K562 (cell line): Measurements from ENCODE around the gene CGB8. TPM values are rescaled to one million over a fixed set of nuclear protein-coding genes. Genes with fewer than 3 reads are reported as not detected.

Experiments used
- KAT2B ChIP-seq: IDR thresholded peaks from one replicate; pipeline ENCODE4 v1.6.1; 2012; ENCODE audit warnings: low read depth, mild to moderate bottlenecking, control low read depth, inconsistent platforms, low read length, moderate library complexity
- MYC ChIP-seq, 2 experiments: fragments of 250-450 bp in 1 of 2; sonication (Bioruptor Pico) in 1 of 2; IDR thresholded peaks; 2 replicates each; pipeline versions ENCODE4 v1.5.1 to v1.6.1; 2012 to 2021; ENCODE audit warnings: low read depth in 2 of 2, borderline replicate concordance in 1 of 2, improper control_type of control experiment in 1 of 2, low read length in 1 of 2, mild to moderate bottlenecking in 1 of 2, moderate library complexity in 1 of 2
- TCF7L2 ChIP-seq: fragments of 150-350 bp; IDR thresholded peaks from 2 replicates; pipeline ENCODE4 v1.6.1; 2016; ENCODE audit warnings: low read depth, mild to moderate bottlenecking, low read length, moderate library complexity
- UBTF ChIP-seq, 2 experiments: IDR thresholded peaks; 2 replicates each; pipeline ENCODE4 v1.6.1; 2012; ENCODE audit warnings: improper control_type of control experiment in 2 of 2, low read depth in 2 of 2, low read length in 2 of 2, borderline replicate concordance in 1 of 2
- ZNF785 ChIP-seq: fragments of 250-450 bp; sonication (Bioruptor Pico); IDR thresholded peaks from 2 replicates; pipeline ENCODE4 v1.4.0; 2020; ENCODE audit warnings: mild to moderate bottlenecking
- polyA plus RNA-seq, 8 experiments: library from polyadenylated mRNA; depleted of rRNA in 4 of 8; stranded (reverse) in 5 of 8; unstranded in 3 of 8; fragments of >200 nt; fragmentation: Nextera tagmentation in 2 of 8; fragmentation: Illumina TruSeq in 1 of 8; extraction: Ambion mirVana in 2 of 8; extraction: Trizol in 1 of 8; gene quantifications; 2 replicates each; pipeline versions ENCODE4 v1.2.1 to v1.2.3, GENCODE V29; 2011 to 2014; ENCODE audit warnings: inconsistent platforms in 1 of 8, missing spikeins in 1 of 8
- total RNA-seq, 7 experiments: library from RNA; depleted of rRNA in 6 of 7; stranded (reverse); fragments of >200 nt in 6 of 7; fragmentation: Illumina TruSeq in 2 of 7; extraction: Trizol in 2 of 7; gene quantifications; 2 replicates each; pipeline versions ENCODE4 v1.2.1 to v1.2.3, GENCODE V29; 2011 to 2021; ENCODE audit warnings: low replicate concordance in 1 of 7
- TF ChIP-seq, protein P1 (sequence below): fragments of 200-800 bp; sonication (Bioruptor generic); IDR thresholded peaks from 2 replicates; pipeline ENCODE4 v1.6.1; 2017; ENCODE audit warnings: missing genetic modification characterization, missing compliant biosample characterization
- TF ChIP-seq, protein P2 (sequence below): fragments of 250-450 bp; sonication (Bioruptor Pico); IDR thresholded peaks from 2 replicates; pipeline ENCODE4 v1.4.0; 2020; ENCODE audit warnings: mild to moderate bottlenecking, moderate library complexity, borderline replicate concordance
- TF ChIP-seq, protein P3 (sequence below), 2 experiments: fragments of 250-450 bp in 1 of 2; fragments of 450-650 bp in 1 of 2; sonication (Bioruptor Pico) in 1 of 2; IDR thresholded peaks; 2 replicates each; pipeline versions ENCODE4 v1.6.1 to v1.8.0; 2016 to 2021; ENCODE audit warnings: mild to moderate bottlenecking in 2 of 2, moderate library complexity in 2 of 2, missing compliant biosample characterization in 1 of 2, missing genetic modification characterization in 1 of 2
- TF ChIP-seq, protein P4 (sequence below), 2 experiments: fragments of 450-650 bp; IDR thresholded peaks; 2 replicates each; pipeline ENCODE4 v1.6.1; 2018; ENCODE audit warnings: mild to moderate bottlenecking in 2 of 2, low read depth in 1 of 2; ENCODE audit not compliant: partially characterized antibody in 2 of 2
- TF ChIP-seq, protein P5 (sequence below): fragments of 250-450 bp; sonication (Bioruptor Pico); IDR thresholded peaks from 2 replicates; pipeline ENCODE4 v1.8.0; 2021; ENCODE audit warnings: moderate library complexity, mild to moderate bottlenecking, inconsistent platforms

CGB8 gene
- total and polyA plus RNA-seq, 9 of the 15 experiments (the other 6 are each of a cell fraction or from before 2014, with no cell fraction given): not detected

DNA sequence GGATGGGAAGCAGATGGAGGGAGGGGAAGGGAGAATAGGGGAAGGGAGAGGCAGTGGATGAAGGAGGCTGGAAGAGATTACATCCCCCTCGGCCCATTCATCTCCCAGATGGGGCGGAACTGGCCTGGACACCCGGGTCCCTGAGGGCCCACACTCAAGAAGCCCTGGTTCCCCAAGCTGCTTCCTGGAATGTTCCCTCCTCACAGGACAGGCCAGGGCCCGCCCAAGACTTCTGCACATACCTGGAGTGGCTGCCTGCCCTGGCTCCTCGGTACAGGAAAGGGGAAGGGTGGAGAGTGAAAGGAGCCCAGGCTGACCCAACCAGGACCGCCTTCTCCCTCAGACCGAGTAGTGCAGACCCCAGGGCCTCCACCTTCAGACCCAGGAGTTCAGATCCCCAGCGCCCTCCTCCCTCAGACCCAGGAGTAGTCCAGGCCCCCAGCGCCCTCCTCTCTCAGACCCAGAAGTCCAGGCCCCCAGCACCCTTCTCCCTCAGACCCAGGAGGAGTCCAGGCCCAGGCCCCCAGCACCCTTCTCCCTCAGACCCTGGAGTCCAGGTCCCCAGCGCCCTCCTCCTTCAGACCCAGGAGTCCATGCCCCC lies 15.2 kb upstream of the CGB8 start (continued):
- TF ChIP-seq, protein P1, sequence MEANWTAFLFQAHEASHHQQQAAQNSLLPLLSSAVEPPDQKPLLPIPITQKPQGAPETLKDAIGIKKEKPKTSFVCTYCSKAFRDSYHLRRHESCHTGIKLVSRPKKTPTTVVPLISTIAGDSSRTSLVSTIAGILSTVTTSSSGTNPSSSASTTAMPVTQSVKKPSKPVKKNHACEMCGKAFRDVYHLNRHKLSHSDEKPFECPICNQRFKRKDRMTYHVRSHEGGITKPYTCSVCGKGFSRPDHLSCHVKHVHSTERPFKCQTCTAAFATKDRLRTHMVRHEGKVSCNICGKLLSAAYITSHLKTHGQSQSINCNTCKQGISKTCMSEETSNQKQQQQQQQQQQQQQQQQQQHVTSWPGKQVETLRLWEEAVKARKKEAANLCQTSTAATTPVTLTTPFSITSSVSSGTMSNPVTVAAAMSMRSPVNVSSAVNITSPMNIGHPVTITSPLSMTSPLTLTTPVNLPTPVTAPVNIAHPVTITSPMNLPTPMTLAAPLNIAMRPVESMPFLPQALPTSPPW: no peak
- no peak for TF ChIP-seq ZNF785 (CRISPR knock-in tag)
- no peak for TF ChIP-seq UBTF (IDR thresholded peaks at IDR 0.05; ENCODE audit: borderline replicate concordance in 1 of 2, low read depth in 2 of 2, low read length in 2 of 2)
- no peak for TF ChIP-seq MYC (IDR thresholded peaks at IDR 0.05; ENCODE audit: low read depth, low read length)
- no peak for TF ChIP-seq MYC (CRISPR knock-in tag; IDR thresholded peaks at IDR 0.05; ENCODE audit: borderline replicate concordance, low read depth)
- TF ChIP-seq KAT2B: no peak
- TF ChIP-seq, protein P2, sequence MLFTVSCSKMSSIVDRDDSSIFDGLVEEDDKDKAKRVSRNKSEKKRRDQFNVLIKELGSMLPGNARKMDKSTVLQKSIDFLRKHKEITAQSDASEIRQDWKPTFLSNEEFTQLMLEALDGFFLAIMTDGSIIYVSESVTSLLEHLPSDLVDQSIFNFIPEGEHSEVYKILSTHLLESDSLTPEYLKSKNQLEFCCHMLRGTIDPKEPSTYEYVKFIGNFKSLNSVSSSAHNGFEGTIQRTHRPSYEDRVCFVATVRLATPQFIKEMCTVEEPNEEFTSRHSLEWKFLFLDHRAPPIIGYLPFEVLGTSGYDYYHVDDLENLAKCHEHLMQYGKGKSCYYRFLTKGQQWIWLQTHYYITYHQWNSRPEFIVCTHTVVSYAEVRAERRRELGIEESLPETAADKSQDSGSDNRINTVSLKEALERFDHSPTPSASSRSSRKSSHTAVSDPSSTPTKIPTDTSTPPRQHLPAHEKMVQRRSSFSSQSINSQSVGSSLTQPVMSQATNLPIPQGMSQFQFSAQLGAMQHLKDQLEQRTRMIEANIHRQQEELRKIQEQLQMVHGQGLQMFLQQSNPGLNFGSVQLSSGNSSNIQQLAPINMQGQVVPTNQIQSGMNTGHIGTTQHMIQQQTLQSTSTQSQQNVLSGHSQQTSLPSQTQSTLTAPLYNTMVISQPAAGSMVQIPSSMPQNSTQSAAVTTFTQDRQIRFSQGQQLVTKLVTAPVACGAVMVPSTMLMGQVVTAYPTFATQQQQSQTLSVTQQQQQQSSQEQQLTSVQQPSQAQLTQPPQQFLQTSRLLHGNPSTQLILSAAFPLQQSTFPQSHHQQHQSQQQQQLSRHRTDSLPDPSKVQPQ (CRISPR knock-in tag): no peak
- TF ChIP-seq, protein P3, sequence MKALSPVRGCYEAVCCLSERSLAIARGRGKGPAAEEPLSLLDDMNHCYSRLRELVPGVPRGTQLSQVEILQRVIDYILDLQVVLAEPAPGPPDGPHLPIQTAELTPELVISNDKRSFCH (CRISPR knock-in tag; IDR thresholded peaks at IDR 0.05): no peak
- TF ChIP-seq, protein P3 (tag; IDR thresholded peaks at IDR 0.05): no peak
- no peak for TF ChIP-seq TCF7L2
- TF ChIP-seq, protein P4, sequence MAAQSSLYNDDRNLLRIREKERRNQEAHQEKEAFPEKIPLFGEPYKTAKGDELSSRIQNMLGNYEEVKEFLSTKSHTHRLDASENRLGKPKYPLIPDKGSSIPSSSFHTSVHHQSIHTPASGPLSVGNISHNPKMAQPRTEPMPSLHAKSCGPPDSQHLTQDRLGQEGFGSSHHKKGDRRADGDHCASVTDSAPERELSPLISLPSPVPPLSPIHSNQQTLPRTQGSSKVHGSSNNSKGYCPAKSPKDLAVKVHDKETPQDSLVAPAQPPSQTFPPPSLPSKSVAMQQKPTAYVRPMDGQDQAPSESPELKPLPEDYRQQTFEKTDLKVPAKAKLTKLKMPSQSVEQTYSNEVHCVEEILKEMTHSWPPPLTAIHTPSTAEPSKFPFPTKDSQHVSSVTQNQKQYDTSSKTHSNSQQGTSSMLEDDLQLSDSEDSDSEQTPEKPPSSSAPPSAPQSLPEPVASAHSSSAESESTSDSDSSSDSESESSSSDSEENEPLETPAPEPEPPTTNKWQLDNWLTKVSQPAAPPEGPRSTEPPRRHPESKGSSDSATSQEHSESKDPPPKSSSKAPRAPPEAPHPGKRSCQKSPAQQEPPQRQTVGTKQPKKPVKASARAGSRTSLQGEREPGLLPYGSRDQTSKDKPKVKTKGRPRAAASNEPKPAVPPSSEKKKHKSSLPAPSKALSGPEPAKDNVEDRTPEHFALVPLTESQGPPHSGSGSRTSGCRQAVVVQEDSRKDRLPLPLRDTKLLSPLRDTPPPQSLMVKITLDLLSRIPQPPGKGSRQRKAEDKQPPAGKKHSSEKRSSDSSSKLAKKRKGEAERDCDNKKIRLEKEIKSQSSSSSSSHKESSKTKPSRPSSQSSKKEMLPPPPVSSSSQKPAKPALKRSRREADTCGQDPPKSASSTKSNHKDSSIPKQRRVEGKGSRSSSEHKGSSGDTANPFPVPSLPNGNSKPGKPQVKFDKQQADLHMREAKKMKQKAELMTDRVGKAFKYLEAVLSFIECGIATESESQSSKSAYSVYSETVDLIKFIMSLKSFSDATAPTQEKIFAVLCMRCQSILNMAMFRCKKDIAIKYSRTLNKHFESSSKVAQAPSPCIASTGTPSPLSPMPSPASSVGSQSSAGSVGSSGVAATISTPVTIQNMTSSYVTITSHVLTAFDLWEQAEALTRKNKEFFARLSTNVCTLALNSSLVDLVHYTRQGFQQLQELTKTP (IDR thresholded peaks at IDR 0.05; ENCODE audit: low read depth in 1 of 2, partially characterized antibody in 2 of 2): no peak
- TF ChIP-seq, protein P5, sequence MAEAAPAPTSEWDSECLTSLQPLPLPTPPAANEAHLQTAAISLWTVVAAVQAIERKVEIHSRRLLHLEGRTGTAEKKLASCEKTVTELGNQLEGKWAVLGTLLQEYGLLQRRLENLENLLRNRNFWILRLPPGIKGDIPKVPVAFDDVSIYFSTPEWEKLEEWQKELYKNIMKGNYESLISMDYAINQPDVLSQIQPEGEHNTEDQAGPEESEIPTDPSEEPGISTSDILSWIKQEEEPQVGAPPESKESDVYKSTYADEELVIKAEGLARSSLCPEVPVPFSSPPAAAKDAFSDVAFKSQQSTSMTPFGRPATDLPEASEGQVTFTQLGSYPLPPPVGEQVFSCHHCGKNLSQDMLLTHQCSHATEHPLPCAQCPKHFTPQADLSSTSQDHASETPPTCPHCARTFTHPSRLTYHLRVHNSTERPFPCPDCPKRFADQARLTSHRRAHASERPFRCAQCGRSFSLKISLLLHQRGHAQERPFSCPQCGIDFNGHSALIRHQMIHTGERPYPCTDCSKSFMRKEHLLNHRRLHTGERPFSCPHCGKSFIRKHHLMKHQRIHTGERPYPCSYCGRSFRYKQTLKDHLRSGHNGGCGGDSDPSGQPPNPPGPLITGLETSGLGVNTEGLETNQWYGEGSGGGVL (CRISPR knock-in tag): no peak
